LNCaP clone FGC (cell line): ENCODE data around the gene EP300.

Experiments used
- DNase-seq: peaks from one replicate; pipeline ENCODE4 v3.0.0-alpha.2; 2011; ENCODE audit warnings: low read depth
- H3K4me3 ChIP-seq: 2 replicates; pipeline ENCODE4 v1.5.1; 2011; ENCODE audit warnings: mild to moderate bottlenecking, low read depth, low read length, control low read depth
- CTCF ChIP-seq: IDR thresholded peaks from 2 replicates; pipeline ENCODE4 v1.5.1; 2012; ENCODE audit warnings: mild to moderate bottlenecking; ENCODE audit not compliant: control insufficient read depth, insufficient read depth; ENCODE audit errors: extremely low read depth

EP300 gene

GRCh38 chr22:41152902-41153301 lies 60.5 kb downstream of the EP300 start:
- H3K4me3 ChIP-seq, result no peak overlapping the region
- no peak for DNase-seq
- TF ChIP-seq CTCF, result no peak

DNA sequence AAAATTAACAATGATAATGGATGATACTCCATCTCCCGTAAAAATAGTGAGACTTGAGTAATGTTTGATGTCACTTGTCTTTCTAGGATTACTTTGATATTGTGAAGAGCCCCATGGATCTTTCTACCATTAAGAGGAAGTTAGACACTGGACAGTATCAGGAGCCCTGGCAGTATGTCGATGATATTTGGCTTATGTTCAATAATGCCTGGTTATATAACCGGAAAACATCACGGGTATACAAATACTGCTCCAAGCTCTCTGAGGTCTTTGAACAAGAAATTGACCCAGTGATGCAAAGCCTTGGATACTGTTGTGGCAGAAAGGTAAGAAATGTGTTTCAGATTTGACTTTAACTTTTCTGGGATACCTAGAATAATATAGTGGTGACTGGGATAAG lies 64.7 kb downstream of the EP300 start:
- no peak for DNase-seq
- no peak overlapping the region for H3K4me3 ChIP-seq
- no peak for TF ChIP-seq CTCF

DNA sequence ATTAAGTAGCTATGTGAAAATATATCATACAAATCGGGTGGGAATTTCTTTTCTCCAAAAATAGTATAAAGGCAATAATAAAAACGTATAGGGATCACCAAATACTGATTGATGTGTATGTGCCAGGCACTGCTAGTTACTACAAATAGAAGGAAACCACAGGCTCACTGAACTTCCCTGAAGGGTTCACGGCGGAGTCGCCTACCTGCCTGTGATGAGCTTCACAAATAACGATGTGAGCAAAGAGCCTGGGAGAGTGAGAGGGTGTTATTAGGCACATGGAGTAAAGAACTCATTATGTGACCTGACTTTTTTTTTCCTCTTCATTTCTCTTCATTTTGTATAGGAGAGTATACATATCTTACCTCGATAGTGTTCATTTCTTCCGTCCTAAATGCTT lies 76.8 kb downstream of the EP300 start:
- DNase-seq, result no peak
- no peak for TF ChIP-seq CTCF
- H3K4me3 ChIP-seq, result no peak overlapping the region

DNA sequence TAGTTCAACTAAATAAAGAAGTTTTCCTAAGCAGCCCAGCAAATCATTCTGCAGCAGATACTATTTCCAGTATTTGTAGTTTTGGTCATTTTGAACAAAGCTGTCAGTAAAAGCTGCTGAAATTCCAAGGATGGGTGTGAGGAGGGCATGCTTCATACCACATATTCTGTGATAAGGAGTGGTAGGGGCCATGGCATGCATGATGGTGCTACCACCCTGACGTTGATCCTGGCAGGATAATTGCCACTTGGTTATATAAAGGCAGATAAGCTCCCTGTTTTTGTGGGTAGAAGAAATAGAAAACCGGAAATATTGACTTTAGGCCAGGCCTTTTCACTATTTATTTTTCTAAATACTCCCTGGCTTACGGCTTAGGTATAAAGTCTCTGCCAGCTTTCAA lies 79.6 kb downstream of the EP300 start:
- no peak for DNase-seq
- TF ChIP-seq CTCF, result no peak
- H3K4me3 ChIP-seq, result no peak overlapping the region

DNA sequence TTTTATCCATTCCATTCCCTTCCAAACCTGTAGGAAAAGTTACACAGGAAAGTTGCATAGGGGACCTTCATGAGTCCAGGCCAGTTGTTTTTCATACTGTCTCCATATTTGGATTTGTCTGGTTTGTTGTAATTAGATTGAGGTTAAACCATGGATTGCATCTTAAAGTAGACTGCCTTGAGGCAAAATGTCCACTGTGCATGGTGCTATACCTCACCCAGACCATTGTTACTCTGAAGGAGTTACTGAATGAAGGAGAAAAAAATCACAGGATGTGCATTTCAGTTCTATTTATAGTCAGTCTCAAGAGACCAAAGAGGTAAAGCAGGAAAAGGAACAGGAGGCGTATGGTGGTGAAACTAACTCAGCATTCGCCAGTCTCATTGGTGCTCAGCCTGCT lies 83.2 kb downstream of the EP300 start:
- DNase-seq, result no peak
- H3K4me3 ChIP-seq, result no peak overlapping the region
- no peak for TF ChIP-seq CTCF

DNA sequence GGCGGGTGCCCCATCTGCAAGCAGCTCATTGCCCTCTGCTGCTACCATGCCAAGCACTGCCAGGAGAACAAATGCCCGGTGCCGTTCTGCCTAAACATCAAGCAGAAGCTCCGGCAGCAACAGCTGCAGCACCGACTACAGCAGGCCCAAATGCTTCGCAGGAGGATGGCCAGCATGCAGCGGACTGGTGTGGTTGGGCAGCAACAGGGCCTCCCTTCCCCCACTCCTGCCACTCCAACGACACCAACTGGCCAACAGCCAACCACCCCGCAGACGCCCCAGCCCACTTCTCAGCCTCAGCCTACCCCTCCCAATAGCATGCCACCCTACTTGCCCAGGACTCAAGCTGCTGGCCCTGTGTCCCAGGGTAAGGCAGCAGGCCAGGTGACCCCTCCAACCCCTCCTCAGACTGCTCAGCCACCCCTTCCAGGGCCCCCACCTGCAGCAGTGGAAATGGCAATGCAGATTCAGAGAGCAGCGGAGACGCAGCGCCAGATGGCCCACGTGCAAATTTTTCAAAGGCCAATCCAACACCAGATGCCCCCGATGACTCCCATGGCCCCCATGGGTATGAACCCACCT lies 84.7 kb downstream of the EP300 start:
- no peak overlapping the region for H3K4me3 ChIP-seq
- DNase-seq, result no peak
- no peak for TF ChIP-seq CTCF
